ENCODE measurements around the gene TECPR2.
"Not testable (repeated sequence)": the region's sequence is repeated elsewhere in the genome, so short reads cannot be mapped to it uniquely, and the experiment has no call there.

TECPR2 gene, protein sequence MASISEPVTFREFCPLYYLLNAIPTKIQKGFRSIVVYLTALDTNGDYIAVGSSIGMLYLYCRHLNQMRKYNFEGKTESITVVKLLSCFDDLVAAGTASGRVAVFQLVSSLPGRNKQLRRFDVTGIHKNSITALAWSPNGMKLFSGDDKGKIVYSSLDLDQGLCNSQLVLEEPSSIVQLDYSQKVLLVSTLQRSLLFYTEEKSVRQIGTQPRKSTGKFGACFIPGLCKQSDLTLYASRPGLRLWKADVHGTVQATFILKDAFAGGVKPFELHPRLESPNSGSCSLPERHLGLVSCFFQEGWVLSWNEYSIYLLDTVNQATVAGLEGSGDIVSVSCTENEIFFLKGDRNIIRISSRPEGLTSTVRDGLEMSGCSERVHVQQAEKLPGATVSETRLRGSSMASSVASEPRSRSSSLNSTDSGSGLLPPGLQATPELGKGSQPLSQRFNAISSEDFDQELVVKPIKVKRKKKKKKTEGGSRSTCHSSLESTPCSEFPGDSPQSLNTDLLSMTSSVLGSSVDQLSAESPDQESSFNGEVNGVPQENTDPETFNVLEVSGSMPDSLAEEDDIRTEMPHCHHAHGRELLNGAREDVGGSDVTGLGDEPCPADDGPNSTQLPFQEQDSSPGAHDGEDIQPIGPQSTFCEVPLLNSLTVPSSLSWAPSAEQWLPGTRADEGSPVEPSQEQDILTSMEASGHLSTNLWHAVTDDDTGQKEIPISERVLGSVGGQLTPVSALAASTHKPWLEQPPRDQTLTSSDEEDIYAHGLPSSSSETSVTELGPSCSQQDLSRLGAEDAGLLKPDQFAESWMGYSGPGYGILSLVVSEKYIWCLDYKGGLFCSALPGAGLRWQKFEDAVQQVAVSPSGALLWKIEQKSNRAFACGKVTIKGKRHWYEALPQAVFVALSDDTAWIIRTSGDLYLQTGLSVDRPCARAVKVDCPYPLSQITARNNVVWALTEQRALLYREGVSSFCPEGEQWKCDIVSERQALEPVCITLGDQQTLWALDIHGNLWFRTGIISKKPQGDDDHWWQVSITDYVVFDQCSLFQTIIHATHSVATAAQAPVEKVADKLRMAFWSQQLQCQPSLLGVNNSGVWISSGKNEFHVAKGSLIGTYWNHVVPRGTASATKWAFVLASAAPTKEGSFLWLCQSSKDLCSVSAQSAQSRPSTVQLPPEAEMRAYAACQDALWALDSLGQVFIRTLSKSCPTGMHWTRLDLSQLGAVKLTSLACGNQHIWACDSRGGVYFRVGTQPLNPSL (N-terminal part only)

DNA sequence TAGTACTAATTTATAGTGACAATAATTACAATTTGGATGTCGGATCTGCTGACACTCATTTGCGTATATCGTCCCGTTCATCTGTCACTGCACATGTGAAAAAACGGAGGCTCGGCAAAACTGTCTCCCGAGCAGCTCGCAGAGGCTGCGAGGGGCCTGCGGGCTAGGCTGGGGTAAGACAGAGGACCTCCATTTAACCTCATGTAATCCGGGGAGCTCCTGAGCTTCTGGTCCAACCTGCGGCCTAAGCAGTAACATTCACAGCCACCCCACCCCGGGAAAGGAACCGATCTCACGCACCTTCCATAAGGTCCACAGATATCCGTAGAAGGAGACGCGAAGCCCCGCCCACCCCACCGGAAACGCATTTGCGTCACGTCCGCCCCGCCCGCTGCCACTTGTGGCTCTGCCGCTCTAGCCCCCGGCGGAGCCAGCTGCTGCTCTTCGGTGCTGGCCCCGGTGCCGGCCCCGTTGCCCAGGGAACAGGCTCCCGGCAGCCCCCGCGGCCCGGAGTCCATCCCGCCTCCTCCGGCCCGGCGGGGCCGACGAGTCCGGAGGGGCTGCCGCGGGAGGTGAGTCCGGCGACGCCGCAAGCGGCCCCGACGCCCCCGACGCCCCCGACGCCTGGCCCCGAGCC is at the start of gene TECPR2, which contains the start of gene CINP:
TECPR2 (plus strand) TSS at position 397 of the 637 bp plus-strand sequence. CDS start 13,781 bp downstream, outside the sequence.
CINP (minus strand) TSS at position 346 of the 637 bp plus-strand sequence; CDS start at position 307, 39 bp downstream.
- peak; percentile 96 for DNase-seq (ENCODE audit: low spot score)

DNA sequence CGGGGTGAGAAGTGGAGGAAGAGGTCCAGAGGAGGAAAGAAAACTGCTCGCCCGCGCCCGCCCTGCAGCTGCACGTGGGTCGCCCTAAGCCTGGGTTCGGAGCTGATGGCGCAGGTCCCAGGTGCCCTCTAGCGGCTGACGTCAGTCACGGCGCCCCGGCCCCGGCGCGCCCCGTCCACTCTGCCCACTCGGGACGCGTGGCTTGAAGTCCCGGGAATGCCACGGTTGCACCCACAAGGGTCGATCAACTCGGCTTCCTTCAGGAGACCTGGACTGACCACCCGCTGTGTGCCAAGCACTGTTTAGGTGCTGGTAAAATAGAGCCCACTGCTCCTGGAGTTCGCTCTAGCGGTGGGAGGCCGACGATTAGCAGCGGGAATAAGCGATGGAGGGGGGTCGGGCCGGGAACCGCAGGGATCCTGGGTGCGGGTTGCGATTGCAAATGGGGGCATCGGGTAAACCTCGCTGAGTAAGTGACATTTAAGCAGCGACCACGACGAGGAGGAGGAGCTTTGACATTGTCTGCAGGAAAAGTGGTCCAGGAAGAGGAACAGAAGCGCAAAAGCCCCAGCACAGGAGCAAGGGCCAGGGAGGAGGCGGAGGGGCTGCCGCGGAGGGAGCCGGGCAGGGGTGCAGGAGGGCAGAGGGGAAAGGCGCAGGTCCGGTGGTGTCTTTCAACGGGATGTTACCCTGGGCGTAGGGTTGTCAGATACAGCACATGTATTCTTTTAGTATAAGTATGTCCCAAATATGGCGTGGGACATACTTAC is 48.3 kb upstream of the TECPR2 start:
- DNase-seq (ENCODE audit: low spot score): peak; percentile 87

DNA sequence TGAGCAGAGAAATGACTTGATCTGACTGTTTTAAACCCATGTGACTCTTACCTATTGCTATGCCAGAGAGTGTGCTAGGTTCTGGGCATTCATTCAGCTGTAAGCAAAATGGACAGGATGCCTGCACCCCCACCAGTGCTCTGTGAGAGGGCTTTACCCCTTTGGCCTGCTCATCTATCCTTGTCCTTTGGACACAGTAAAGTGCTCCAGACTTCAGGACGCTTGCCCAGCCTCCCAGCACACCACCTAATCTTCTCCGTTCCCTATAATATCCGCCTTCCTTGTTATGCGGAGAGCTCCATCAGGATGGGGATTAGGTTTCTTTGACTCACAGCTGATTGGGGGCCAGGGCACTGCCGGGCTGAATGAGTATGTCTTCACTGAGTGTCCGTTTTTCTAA is 47.6 kb upstream of the TECPR2 start:
- peak; percentile 54 for DNase-seq (ENCODE audit: low spot score)

DNA sequence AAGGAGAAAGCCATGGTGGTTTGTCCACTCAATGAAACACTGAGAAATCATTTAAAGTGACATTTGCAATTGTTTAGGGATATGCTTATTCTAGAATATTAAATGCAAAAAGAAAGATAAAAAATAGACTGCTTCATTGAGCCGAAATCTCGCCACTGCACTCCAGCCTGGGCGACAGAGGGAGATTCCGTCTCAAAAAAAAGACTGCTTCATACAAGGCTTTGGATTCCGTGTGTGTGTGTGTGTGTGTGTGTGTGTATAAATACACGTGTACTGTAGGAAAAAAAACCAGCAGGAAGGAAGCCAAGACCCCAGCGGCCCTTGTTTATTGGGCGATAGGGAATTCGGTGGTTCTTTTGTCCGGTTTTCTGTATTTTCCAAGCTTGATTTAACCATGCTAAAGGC is 46.4 kb upstream of the TECPR2 start:
- no peak for DNase-seq (ENCODE audit: low spot score)

DNA sequence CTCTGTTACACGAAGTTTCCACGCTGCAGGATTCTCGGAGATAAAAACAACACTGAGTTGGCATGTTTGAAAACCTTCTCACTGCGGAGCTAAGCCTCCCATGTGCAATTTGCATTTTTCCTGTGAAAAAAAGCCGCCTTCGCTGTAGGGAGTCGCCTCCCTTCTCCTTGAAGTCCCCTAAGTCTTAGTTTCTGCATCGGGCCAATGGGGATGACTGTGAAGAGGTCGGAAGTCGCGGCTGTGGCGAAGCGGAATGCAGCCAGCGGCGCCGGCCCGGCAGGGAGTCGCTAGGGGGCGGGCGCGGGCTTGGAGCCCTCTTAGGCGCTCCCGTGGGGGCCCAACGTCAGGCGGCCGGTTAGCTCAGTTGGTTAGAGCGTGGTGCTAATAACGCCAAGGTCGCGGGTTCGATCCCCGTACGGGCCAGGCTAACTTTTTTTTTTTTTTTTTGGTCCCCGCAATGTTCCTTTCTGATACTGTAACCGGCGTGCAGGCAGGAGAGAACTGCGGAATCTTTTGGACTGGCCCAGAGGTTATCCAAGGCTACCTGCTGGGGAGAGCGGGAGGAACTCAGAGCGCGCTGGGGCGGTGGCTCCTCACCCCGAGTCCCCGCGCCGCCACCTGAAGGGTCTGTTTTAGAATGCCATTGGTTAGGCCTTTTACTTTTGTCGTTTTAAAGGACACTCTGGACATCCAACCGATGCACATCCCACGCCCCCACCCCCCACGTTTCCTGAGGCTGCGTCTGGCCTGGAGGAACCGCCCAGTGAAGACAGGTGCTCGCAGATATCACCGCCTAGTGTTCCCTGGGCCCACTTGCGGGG is 45.8 kb upstream of the TECPR2 start:
- peak; percentile 92 for DNase-seq (ENCODE audit: low spot score)

DNA sequence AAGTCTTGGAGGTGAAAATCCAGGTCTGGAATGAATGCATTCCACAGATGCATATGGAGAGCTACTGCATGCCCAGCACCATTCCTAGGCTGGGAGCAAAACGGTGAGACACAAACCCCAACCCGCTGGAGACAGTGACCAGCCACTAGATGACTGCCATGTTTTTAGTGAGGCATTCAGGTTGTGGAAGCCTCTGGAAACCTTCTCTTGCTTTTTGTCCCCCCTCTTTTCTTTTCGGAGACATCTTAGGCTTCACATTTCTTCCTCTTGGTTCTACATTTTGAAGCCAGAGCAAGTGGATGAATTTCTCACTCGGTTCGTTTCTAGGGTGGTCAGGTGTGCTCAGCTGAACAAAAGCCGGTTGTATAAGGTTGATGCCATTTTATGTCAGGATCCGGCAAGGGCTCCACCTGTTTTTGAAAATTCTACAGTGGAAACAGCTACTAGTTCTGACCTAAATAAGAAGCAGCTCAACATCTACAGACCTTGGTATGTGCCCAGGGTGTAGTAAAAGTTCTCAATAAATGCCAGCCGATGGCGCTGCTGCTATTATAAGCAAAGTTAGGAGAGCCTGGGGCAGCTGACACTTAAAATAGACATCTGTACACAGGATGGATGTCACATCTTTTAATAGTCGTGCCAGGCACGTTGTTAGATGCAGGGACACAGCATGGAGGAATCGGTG is 45.0 kb upstream of the TECPR2 start:
- peak; percentile 79 for DNase-seq (ENCODE audit: low spot score)

DNA sequence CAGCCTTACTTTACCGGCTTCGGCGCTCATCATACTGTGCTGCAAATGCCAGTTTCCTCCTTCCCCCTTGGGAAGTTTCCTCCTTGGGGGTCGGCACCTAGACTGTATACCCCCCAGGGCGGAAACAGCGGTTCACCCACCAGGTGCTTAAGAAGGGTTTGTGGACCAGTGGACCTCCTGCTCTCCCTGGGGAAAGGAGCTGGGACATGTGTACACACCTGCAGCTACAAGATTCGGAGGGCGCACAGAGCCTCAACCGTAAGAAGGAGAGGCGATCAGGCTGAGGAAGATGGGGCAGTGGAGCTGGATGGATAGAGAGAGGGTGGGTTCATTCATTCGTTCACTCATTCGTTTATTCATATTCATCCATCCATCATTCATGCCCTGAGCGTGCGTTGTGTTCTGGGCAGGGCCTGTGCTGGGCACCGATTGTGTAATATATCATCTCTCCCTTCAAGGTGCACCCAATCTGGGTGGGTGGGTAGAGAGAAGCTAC is 43.9 kb upstream of the TECPR2 start:
- no peak for DNase-seq (ENCODE audit: low spot score)

DNA sequence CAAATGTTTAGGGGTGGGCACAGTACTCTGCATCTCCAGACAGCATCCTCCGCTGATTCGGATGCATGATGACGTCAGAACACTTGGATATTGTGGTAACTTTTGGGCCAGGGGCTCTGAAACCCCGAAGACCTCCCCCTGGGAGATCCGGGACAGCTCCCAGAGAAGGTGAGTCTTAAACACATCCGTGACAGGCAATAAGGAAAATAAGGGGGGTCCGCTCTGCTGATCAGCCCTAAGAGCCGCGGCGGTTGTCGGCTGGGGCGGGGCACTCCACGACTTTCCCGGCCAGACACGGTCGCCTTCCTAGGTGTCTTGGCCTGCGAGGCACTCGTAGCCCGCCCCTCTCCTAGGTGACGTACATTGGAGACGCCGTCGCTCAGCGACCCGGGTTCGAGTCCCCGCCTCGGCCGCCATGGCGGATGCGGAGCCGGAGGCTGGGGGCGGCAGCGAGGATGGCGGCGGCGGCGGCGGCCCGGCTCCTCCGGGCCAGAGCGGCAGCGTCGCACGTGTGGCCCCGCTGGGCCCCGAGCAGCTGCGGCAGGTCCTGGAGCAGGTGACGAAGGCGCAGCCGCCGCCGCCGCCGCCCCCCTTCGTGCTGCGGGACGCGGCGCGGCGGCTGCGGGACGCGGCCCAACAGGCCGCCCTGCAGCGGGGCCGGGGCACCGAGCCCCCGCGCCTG is 43.2 kb upstream of the TECPR2 start, which contains the start of gene ZNF839:
ZNF839 (plus strand) TSS at position 396 of the 682 bp plus-strand sequence; CDS start at position 416, 20 bp downstream.
- peak; percentile 94 for DNase-seq (ENCODE audit: low spot score)

DNA sequence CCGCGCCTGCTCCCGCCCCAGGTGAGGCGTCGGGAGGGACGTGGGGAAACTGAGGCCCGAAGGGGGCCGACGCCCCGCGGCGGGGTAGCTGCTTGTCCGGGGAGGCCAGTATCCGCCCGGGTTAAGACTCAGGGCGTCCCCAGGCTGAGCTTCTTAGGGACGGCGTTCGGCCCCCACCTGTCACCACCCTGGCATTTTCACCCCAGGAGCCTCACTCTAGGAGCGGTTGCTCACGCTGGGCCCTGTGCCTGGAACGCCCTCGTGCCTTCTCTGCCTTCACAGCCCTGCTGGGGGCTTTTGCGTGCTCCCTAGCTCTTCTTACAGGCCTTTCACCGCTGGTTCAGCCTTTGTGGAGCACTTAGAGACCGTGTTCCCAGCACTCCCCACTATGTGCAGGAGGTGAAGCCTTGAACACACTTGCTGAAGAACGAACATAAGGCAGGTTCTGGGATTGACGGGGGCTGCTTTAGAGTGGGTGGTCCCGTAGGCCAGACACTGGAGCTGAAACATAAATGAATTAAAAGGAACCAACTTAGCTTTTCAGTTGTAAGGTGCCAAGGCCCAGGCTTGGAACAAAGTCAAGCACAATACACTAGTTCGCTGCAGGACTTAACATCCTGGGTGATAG is 42.6 kb upstream of the TECPR2 start:
- DNase-seq (ENCODE audit: low spot score): peak; percentile 56

DNA sequence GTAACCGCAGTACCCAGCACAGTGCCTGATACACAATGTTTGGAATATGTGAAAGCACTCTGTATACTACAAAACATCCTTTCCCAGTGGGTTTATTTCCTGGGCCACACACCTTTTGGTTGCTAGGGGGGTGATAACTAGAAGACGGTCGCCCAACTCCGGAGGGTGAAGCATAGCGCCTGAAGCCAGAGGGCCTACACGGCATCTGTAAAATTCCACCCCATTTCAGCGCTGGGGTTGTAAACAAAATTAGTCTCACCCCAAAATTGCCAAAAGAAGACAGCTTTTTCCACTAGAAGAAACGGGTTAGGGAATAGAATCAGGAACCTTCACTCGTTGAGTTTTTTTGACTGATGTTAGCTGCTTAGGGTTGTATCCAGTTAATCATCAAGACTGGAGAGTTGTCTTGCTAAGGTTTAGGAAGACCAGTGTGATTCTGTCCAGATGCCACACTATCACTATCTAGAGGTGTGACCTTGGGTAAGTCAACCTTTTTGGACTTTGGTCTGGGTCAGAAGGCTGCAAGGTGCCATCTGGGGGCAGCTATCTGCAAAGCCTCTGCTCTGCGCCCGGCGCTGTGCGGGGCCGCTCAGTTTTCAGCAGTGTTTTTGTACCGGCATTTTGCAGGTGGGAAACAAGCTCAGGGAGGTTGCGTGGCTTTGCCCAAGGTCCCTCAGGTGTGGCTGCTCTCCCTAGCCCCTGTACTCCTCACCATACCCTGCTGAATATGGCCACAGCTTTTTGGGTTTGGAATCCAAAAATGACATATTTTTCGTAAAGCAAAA is 41.9 kb upstream of the TECPR2 start:
- DNase-seq (ENCODE audit: low spot score): no peak

DNA sequence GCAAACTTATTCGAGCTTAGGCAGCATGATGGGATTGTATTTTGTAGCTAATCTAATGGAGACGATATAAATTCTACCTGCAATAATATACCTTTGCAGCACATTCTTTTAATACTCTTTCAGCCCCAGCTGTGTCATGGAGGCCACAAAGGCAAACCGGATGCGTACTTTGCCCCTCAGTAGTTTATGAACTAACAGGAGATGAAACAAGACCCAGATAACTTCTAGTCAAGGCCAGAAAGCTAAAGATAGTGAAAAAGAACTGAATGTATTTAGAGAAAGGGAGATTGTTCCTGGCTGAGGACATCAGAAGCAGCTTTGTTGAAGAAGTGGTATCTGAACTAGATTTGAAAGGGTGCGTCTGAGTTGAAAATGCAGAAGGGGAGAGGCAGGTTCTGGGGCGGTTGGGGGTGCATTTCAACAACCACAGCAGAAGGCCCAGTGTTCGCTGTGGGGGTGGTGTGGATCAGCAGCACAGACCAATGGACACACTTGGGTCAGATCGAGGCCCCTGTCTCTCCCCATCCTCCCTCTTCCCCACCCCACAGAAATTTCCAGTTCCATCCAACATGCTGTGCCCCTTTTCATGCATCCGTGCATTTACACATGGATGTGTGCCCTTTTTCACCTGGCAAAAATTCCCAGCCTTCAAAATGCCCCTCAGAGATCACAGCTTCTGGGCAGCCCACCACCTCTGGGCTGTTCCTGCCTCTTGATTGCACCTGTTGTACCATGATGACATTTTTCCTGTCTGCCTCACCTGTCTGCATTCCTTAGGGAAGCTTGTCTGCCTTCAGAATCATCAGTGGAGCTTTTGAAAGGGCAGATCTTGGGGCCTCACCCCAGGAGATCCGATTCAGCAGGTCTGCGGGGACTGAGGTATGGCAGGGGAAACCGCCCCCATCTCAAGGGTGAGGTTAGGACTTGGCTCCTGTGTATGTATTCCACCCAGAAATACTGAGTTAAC is 41.0 kb upstream of the TECPR2 start:
- no peak for DNase-seq (ENCODE audit: low spot score)

DNA sequence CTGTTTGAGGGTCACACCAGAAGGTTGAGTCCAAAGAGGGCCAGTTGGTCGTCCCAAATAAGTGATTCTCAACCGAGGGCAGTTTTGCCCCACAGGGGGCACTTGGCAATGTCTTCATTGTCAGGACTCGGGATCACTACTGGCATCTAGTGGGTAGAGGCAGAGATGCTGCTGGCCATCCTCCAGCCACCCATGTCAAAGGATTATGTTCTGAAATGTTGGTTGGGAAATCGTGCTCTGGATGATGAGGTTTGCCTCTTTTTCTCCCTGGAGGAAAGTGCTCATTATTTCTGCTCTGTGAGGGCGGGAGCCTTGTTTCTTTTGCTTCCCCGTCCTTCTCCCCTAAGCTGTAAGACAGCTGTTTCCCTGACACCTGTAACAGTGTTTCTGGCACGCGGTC is 39.6 kb upstream of the TECPR2 start:
- DNase-seq (ENCODE audit: low spot score): peak; percentile 86

DNA sequence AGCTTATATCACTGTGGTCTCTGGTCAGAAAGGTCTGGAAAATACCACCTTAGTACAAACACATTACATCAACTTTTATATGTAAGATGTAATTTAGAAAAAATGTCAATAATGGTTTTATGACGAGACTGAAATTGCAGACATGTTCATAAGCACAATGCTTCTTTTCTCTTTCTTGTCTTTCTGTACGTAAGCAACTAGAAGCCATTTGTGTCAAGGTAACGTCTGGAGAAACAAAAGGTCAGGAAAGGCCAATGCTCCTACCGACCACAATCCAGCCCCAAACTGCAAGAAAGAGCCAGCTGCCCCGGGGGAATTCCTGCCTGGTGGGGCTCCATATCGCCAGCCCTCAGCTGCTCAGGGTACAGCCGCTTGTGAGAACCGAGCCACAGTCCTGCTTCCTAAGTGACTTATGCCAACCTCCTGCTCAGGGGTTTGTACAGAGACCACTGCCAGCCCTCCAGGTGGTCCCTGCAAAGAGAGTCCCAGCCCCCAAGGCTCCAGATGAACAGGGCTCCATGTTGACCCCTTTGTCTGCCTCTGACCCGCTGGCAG is 36.9 kb upstream of the TECPR2 start:
- no peak for DNase-seq (ENCODE audit: low spot score)

DNA sequence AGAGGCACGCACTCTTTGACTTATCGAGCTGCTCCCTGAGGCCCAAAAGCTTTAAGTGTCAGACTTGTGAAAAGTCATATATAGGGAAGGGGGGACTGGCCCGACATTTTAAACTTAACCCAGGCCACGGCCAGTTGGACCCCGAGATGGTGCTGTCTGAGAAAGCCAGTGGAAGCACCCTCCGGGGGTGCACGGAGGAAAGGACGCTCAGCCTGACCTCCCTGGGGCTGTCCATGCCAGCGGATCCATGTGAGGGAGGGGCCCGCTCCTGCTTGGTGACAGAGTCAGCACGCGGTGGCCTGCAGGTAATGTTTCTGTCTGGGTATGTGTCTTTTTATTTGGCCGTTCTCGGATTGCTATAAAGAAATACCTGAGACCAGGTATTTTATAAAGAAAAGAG is 36.2 kb upstream of the TECPR2 start:
- DNase-seq (ENCODE audit: low spot score): no peak

DNA sequence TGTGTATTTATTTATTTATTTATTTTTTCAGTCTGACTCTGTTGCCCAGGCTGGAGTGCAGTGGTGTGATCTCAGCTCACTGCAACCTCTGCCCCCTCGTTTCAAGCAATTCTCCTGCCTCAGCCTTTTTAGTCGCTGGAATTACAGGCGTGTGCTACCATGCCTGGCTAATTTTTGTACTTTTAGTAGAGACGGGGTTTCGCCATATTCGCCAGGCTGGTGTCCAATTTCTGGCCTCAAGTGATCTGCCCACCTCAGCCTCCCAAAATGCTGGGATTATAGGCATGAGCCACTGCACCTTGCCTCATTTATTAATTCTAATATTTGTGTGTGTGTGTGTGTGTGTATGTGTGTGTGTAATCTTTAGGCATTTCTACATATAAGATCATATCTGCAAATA is 33.4 kb upstream of the TECPR2 start:
- not testable (repeated sequence) for DNase-seq (ENCODE audit: low spot score)

DNA sequence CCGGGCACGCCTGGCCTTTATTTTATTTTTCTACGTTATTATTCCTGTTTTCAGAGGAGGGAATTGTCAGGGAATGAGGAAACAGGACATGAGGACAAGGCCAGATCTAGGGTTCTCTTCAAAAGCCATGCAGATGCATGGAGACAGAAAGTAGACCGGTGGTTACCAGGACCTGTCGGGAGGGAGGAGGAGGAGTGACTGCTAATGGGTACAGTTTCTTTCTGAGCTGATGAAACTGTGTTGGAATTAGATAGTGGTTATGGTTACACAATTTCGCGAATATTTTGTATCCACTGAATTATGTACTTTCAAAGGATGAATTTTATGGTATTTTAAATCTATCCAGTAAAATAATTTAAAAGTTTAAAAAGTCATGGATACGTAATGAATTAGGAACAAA is 31.9 kb upstream of the TECPR2 start:
- DNase-seq (ENCODE audit: low spot score): no peak
